Endothelial cell (in vitro differentiated cells): ENCODE measurements around the gene ERGIC3. TPM values are rescaled to one million over a fixed set of nuclear protein-coding genes. Genes with fewer than 3 reads are reported as not detected.

ENCODE experiments used
- DNase-seq: peaks from one replicate; pipeline ENCODE4 v3.0.0; 2021; ENCODE audit warnings: low spot score
- H3K27ac Mint-ChIP-seq: one replicate; pipeline ENCODE4 v1.8.0; 2021; ENCODE audit warnings: mixed read lengths, inconsistent platforms; ENCODE audit not compliant: unreplicated experiment
- H3K27me3 Mint-ChIP-seq: one replicate; pipeline ENCODE4 v1.8.0; 2021; ENCODE audit warnings: mild to moderate bottlenecking, moderate library complexity, mixed read lengths, inconsistent platforms; ENCODE audit not compliant: unreplicated experiment
- H3K36me3 Mint-ChIP-seq: one replicate; pipeline ENCODE4 v1.8.0; 2021; ENCODE audit warnings: mild to moderate bottlenecking, low read depth, mixed read lengths, inconsistent platforms; ENCODE audit not compliant: unreplicated experiment
- H3K4me1 Mint-ChIP-seq: one replicate; pipeline ENCODE4 v1.8.0; 2021; ENCODE audit warnings: mild to moderate bottlenecking, mixed read lengths, inconsistent platforms; ENCODE audit not compliant: unreplicated experiment
- H3K4me3 Mint-ChIP-seq: one replicate; pipeline ENCODE4 v1.8.0; 2021; ENCODE audit warnings: mild to moderate bottlenecking, mixed read lengths, inconsistent platforms; ENCODE audit not compliant: unreplicated experiment
- H3K9me3 Mint-ChIP-seq: one replicate; pipeline ENCODE4 v1.8.0; 2021; ENCODE audit warnings: mixed read lengths, inconsistent platforms; ENCODE audit not compliant: unreplicated experiment
- total RNA-seq: library from RNA; stranded (reverse); fragmentation: NEBNext Ultra II Directional; extraction: Animal tissue kit (Norgen Biotek cat#: 25700); gene quantifications from one replicate; pipeline ENCODE4 v1.2.1, GENCODE V29; 2021; ENCODE audit not compliant: unreplicated experiment
- TF ChIP-seq, protein P1 (sequence below): fragments of 200-600 bp; sonication (generic); IDR thresholded peaks from one replicate; pipeline ENCODE4 v1.5.0; 2021; ENCODE audit warnings: antibody characterized with exemption; ENCODE audit not compliant: unreplicated experiment

Gene ERGIC3
- total RNA-seq, 1 donor from 2014 or later: 282 TPM

GRCh38 chr20:35592339-35592974 lies 50.6 kb downstream of the ERGIC3 start:
- TF ChIP-seq, protein P1, sequence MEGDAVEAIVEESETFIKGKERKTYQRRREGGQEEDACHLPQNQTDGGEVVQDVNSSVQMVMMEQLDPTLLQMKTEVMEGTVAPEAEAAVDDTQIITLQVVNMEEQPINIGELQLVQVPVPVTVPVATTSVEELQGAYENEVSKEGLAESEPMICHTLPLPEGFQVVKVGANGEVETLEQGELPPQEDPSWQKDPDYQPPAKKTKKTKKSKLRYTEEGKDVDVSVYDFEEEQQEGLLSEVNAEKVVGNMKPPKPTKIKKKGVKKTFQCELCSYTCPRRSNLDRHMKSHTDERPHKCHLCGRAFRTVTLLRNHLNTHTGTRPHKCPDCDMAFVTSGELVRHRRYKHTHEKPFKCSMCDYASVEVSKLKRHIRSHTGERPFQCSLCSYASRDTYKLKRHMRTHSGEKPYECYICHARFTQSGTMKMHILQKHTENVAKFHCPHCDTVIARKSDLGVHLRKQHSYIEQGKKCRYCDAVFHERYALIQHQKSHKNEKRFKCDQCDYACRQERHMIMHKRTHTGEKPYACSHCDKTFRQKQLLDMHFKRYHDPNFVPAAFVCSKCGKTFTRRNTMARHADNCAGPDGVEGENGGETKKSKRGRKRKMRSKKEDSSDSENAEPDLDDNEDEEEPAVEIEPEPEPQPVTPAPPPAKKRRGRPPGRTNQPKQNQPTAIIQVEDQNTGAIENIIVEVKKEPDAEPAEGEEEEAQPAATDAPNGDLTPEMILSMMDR: no peak
- Mint-ChIP-seq H3K36me3 (peaks cover 6% of the 10 kb centered on the region), H3K9me3 (no peaks in the 10 kb centered on the region), H3K27ac (no peak overlapping the region), H3K4me3 (no peak overlapping the region), H3K4me1 (no peaks in the 10 kb centered on the region), H3K27me3 (peaks cover 4% of the 10 kb centered on the region)
- no peak for DNase-seq

DNA sequence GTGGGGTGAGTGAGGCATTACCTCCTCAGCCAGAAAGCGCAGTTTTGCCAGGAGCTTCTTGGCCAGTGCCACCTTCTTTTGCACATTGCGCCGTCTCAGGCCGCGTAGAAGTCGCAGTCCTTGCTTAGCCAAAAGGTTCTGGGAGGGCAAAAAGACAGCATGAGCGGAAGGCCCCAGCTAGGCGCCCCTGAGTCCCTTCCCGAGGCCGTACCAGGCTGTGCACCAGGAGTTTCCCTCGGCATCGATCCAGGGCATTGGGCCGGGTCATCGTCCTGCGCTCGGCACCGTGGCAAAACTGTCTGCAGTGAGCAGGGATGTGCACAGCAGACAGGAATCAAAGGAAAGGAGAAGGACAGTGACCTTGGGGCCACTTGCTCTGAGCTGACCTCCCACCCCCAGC lies 53.6 kb downstream of the ERGIC3 start:
- H3K36me3 Mint-ChIP-seq: peaks cover 4% of the 10 kb centered on the region
- H3K27me3 Mint-ChIP-seq: peaks cover 10% of the 10 kb centered on the region
- H3K4me1 Mint-ChIP-seq: no peaks in the 10 kb centered on the region
- no peaks in the 10 kb centered on the region for H3K9me3 Mint-ChIP-seq
- H3K27ac Mint-ChIP-seq: no peak overlapping the region
- TF ChIP-seq, protein P1: no peak
- no peak for DNase-seq
- H3K4me3 Mint-ChIP-seq: no peak overlapping the region

DNA sequence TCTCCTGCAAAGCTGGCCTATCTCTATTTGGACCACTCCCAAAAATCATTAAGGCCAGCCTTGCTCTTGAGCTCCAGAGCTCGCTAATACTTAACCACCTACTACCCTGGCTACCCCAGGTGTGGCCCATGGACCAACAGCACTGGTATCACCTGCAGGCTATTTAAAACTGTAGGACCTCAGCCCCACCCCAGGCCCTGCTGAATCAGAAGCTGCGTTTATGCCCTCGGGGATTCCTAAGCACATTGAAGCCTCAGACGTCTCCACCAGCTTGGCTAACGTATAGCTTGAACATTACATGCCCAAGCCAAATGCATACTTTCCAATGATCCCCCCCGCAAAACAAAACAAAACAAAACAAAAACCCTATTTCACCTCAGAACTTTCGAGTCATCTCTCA lies 54.0 kb downstream of the ERGIC3 start:
- Mint-ChIP-seq H3K36me3 (peaks cover 4% of the 10 kb centered on the region), H3K9me3 (no peaks in the 10 kb centered on the region), H3K4me3 (peak overlapping the region; percentile 18), H3K4me1 (no peaks in the 10 kb centered on the region), H3K27ac (no peak overlapping the region), H3K27me3 (peaks cover 10% of the 10 kb centered on the region)
- DNase-seq: no peak
- TF ChIP-seq, protein P1: no peak

- Mint-ChIP-seq H3K9me3 (no peaks in the 10 kb centered on the region), H3K27ac (no peak overlapping the region), H3K27me3 (peaks cover 12% of the 10 kb centered on the region), H3K4me1 (no peaks in the 10 kb centered on the region), H3K36me3 (peaks cover 4% of the 10 kb centered on the region), H3K4me3 (no peak overlapping the region)
- TF ChIP-seq, protein P1: no peak
- no peak for DNase-seq
These were observed 55.3 kb downstream of the ERGIC3 start for GRCh38 chr20:35597186-35597585.

GRCh38 chr20:35598476-35598875 lies 56.6 kb downstream of the ERGIC3 start:
- Mint-ChIP-seq H3K27me3 (peaks cover 18% of the 10 kb centered on the region), H3K4me3 (peak overlapping the region; percentile 21), H3K27ac (peak overlapping the region; percentile 38), H3K4me1 (peaks cover 2% of the 10 kb centered on the region), H3K9me3 (no peaks in the 10 kb centered on the region), H3K36me3 (peaks cover 7% of the 10 kb centered on the region)
- DNase-seq: no peak
- TF ChIP-seq, protein P1: no peak
